DMS114 treated with DMSO at 0.1 percent for 48 hours (cell line): ENCODE results near the gene TOM1L2.
"Not testable (repeated sequence)": the region's sequence is repeated elsewhere in the genome, so short reads cannot be mapped to it uniquely, and the experiment has no call there.

Experiments
- DNase-seq: peaks from one replicate; lab custom pipeline; 2025; ENCODE audit not compliant: unreplicated experiment; lab: John Stamatoyannopoulos, UW

The TOM1L2 gene

DNA sequence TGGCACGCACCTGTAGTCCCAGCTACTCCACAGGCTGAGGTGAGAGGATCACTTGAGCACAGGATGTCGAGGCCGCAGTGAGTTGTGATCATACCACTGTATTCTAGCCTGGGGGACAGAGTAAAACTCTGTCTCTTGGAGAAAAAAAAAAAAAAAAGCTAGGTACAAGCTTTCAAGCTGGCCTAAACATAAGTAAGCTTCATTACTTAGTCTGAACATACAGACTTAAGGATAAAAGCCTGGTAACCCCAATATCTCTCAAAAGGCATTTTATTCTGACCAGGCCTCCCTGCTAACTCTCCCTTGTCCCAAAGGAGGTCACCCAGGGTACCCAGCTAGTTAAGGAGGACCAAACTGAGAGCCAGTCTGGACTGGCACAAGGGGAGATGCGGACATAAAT is 46.2 kb downstream of the TOM1L2 start:
- no peak for DNase-seq

DNA sequence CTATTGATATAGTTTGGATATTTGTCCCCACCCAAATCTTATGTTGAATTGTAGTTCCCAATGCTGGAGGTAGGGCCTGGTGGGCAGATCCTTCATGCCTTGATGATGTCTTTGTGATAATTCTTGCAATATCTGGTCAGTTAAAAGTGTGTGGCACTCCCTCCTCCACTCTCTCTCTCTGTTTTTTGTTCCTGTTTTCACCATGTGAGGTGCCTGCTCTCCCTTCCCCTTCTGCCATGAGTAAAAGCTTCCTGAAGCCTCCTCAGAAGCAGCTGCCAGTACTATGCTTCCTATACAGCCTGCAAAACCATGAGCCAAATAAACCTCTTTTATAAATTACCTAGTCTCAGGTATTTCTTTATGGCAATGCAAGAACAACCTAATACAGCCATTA is 47.3 kb downstream of the TOM1L2 start:
- no peak for DNase-seq

- no peak for DNase-seq
Measured at GRCh38 chr17:17924131-17924856, 47.9 kb downstream of the TOM1L2 start.

- DNase-seq = no peak
Measured at GRCh38 chr17:17922070-17922614, 50.1 kb downstream of the TOM1L2 start.

DNA sequence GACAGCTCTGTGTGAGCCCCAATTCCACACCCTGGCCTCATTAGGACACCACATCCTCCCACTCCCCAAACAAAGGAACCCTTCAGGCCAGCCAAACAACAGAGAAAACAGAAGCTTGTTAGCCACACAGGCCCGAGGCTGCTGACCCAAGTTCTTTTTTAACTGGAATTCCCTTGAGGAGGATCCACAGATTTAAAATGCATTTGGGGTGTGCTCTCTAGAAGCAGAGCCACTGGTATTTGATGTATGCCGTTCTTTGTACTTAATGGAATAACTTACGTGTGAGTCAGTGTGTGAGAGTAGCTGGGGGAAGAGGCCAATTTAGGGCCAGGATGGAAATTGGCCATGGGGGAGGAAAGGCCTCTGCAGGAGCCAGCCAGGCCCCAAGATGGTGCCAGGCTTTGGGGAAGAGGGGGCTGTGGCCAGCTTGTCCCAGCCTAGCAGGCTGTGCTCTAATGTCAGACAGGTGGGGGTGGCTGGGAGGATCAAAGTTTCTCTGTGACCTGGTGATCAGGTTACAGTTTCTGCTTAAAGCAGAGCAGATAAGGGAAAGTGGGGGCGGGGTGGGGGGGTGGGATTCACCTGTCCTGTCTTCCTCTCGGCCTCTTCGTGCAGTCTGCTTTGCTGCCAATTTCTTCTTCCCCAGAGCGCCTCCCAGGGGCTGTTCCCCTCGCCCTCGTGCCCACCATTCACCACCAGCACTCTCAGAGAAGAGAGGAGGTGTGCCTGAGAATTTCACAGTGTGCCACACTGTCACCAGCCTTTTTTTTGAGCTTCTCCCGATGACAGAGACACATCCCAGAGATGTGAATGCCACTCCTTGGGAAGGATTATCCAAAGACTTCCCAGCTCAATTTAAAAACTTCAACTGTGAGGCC is 50.8 kb downstream of the TOM1L2 start:
- no peak for DNase-seq

DNA sequence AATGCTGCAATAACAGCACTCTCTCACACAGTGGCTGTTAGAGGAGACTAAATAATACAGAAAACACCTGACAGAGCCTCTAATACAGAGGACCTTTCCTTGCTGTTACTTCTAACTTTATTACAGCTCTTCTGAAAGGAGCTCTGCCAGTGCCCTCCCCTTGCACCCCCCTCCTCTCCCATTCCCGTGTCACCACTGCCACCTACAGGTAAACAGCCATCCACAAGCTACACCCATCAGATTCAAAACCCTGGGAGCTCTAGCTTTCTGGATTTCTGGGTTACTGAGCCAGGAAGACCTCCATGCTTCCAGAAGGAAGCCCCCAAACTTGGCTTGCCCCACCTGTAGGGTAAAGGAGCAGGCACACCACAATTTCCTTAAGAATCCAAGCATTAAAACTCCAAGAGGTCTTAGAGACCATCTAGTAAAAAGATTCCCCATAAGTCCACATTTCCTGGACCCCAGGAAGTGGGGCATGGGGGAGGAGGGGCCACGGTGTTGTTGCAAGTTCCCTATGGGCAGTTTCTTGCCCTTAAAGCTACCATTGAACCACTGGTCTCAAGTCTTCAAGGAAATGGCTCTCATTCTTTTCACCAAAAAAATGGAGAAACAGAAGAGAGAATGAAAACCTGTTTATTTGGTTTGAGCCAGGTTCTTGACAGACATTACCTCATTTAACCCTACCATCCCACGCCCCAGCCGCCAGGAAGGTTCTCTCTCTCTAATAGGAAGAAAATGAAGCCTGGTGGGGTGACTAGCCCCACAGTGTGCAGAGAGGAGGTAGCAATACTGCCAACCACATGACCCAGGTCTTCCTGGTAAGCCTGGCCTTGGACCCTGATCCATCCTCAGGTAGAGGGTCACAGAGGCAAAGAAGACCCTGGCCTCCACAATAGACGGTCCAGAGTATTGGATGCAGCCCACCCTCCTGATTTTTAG is 52.8 kb downstream of the TOM1L2 start:
- no peak for DNase-seq

DNA sequence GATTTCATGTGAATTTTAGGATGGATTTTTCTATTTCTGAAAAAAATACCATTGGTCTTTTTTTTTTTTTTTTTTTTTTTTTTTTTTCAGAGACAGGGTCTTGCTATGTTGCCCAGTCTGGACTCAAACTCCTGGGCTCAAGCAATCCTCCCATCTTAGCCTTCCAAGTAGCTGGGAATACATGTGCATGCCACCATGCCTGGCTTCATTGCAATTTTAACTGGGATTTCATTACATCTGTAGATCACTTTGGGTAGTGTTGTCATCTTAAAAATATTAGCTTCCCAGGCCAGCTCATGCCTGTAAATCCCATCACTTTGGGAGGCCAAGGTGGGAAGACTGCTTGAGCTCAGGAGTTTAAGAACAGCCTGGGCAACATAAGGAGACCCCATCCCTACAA is 54.8 kb downstream of the TOM1L2 start:
- DNase-seq = no peak

DNA sequence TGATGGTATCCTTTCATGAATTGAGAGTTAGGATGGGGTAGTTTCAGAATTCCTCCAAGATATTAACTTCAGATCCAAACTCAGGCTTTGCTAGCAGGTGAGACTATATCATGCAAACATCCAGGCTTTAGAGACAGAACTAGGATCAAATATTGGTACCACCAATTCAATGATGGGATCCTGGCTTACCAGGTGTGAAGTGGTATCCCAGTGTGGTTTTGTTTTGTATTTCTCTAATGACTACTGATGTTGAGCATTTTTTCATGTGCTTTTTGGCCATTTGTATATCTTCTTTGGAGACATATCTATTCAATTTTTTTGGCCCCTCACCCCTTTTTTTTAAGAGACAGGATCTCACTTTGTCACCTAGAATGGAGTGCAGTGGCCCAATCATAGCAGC is 57.0 kb downstream of the TOM1L2 start:
- no peak for DNase-seq

DNA sequence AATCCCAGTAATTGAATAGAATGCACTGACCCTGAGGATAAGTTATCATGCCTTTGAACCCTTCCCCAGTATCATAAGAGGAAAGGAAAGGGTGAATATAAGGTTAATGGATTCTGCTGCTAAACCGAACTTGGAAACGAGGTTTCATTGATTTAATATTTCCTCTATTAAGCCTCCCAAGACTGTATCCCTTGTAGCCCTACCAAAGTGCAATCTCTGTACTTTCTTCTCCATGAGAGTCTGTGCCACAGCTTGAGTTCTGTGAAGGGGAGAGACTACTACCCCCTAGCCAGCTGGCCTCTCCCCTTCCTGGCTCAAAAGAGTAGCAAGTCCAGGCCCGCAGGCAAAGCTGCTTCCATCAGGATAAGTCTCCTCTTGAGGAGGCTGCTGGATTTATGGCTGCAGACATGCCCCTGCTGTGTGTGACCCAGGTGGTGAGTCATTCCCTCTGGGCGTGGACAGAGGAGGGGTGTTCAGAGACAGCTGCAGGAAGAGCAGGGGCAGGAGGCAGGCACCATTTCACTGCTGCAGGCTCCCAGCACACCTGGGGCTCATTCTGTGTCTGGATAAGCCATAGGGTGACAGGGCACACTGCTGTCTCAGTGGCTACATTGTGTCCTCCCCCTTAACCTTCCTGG is 58.4 kb downstream of the TOM1L2 start:
- no peak for DNase-seq

DNA sequence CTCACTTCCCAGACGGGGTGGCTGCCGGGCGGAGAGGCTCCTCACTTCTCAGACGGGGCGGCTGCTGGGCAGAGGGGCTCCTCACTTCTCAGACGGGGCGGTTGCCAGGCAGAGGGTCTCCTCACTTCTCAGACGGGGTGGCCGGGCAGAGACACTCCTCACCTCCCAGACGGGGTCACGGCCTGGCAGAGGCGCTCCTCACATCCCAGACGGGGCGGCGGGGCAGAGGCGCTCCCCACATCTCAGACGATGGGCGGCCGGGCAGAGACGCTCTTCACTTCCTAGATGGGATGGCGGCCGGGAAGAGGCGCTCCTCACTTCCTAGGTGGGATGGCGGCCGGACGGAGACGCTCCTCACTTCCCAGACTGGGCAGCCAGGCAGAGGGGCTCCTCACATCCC is 59.9 kb downstream of the TOM1L2 start:
- DNase-seq = not testable (repeated sequence)

DNA sequence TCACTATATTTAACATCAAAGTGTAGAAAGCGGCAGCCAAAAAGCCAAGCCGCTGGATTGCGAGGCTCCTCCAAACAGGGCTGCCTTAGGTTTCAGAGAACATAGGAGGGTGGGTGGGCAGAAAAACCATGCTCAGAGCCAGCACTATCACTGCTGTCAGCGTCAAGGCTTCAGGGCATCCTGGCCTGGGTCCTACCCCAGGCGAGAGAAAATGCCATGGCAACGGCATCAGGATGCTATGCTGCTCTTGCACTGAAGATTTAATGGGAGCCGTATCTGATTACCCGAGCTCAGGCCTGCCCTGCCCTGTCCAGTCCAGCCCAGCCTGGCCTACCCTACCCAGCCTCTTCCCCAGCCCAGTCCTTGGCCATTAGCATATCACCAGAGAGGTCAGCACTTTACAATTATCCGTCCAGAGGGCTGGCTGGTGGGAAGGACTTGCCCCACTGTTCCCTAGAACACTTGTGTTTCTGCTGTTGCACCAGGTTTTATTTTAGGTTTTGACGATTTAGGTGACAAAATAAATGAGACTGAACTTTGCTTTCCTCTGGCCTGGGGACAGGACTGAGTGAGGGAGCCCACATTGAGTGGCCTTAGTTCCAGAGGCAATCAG is 61.1 kb downstream of the TOM1L2 start:
- no peak for DNase-seq

DNA sequence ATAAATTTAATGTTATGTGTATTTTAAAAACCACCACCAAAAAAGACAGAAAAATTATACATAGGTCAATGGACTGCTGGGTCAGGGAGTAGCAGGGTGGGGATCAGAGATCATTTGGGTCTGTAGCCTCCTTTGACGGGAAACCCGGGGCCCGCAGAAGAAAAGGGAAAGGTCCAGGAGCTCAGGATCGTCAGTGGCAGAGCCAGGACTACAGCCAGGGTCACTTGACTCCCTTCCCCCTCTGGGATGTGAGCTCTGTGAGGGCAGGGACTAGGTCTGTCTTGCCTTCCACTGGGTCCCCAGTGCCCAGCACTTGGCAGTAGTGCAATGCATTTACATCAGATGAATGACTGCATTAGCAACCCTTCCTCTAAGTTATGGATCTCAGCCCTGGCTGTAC is 62.1 kb downstream of the TOM1L2 start:
- no peak for DNase-seq

DNA sequence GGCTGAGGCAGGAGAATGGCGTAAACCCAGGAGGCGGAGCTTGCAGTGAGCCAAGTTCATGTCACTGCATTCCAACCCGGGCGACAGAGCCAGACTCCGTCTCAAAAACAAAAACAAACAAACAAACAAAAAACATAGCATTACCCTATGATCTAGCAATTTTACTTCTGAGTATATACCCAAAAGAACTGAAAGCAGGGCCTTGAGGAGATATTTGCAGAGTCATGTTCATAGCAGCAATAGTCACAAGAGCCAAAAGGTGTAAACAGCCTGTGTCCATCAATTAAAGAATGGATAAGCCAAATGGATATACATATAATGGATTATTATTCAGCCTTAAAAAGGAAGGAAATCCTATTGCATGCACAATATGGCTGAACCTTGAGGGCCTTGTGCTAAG is 63.1 kb downstream of the TOM1L2 start:
- no peak for DNase-seq

DNA sequence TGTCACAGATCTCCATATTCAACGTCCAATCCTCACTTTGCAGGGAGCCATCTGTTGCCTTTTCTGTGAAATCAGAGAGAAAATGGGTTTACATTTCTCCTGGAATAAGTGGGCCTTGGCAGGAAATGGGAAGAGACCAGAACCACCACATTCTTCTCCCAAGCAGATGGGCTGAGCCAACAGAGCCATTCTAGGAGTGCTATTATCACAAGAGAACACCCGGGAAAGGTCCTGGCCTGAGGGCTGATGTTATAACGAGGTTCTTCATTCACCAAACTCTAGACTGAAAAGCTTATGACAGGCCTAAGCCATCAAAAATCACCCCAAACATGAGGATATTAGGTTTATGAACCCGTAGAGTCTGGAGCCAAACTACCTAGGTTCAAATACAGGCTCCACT is 64.7 kb downstream of the TOM1L2 start:
- DNase-seq = no peak

GRCh38 chr17:17906418-17907215 is 65.6 kb downstream of the TOM1L2 start:
- no peak for DNase-seq

DNA sequence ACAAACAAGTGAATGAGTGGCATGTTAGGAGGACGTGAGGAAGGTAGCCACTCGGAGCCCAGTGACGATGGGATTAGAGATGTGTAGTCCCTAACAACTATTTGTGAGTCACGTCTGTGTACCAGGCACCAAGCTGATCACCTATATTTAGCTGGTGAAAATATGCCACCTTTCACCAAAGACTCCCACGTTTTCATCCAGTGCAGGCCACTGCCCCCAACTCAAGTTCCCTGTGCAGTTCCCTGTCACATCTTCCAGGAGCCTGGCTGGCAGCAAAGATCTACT is 67.2 kb downstream of the TOM1L2 start:
- no peak for DNase-seq

GRCh38 chr17:17904166-17905035 is 67.8 kb downstream of the TOM1L2 start:
- no peak for DNase-seq

DNA sequence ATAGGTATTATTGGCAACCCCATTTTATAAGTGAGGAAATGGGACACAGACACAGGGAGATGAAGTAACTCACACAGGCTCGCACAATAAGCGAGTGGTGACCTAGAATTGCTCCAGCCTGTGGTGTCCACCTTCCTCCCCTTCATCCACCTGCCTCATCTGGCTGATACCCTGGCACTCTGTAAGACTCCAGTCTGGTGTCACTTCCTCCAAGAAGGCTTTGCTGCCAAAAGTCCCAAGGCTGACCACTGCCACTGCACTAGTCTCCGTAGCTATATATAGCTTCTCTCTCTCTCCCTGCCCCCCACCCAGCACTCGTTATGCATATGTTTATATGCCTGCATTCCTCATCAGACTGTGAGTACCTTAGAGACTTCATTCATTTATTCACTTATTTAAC is 69.3 kb downstream of the TOM1L2 start:
- no peak for DNase-seq

- DNase-seq = no peak
Measured at GRCh38 chr17:17902376-17902775, 69.8 kb downstream of the TOM1L2 start.
